GM12878 (cell line): ENCODE measurements around the gene TGM2. TPM values are rescaled to one million over a fixed set of nuclear protein-coding genes. Genes with fewer than 3 reads are reported as not detected.

Experiments
- ATAC-seq: fragments of 200-7000 bp; cut with Tn5 transposase; 3 replicates; pipeline ENCODE4 v1.9.1; 2020; ENCODE audit warnings: mild to moderate bottlenecking, moderate library complexity
- BruUV-seq: library from RNA; stranded (reverse); fragments of 400-500 nt; replicated peaks from 2 replicates; lab custom pipeline; 2021; lab: Mats Ljungman, UMichigan
- CTCF ChIA-PET: fragments of 300-600 bp; sonication (Branson Sonifier 250); formaldehyde crosslinking; extraction: SDS; loops from one replicate; lab custom pipeline; 2021; ENCODE audit warnings: inconsistent platforms; lab: Yijun Ruan, JAX
- POLR2A ChIA-PET: fragments of 350-600 bp; formaldehyde crosslinking; extraction: SDS; loops from one replicate; lab custom pipeline; 2021; ENCODE audit warnings: inconsistent platforms; lab: Charles Lee
- RAD21 ChIA-PET: fragments of 300-600 bp; sonication (Branson Sonifier 250); formaldehyde crosslinking; loops from one replicate; lab custom pipeline; 2023; ENCODE audit warnings: antibody characterized with exemption; ENCODE audit not compliant: unreplicated experiment; lab: Charles Lee
- SMC1A ChIA-PET: fragments of 300-600 bp; sonication (Branson Sonifier 250); formaldehyde crosslinking; loops from one replicate; lab custom pipeline; 2023; ENCODE audit not compliant: unreplicated experiment, uncharacterized antibody; lab: Charles Lee
- DNase-seq: peaks from one replicate; pipeline ENCODE4 v3.0.0-alpha.2; 2011; ENCODE audit warnings: low read depth, low spot score
- FAIRE-seq: peaks from 3 replicates; lab custom pipeline; 2011; peaks lifted over from hg19 to GRCh38; lab: Jason Lieb, UNC
- H2AFZ ChIP-seq: 2 replicates; pipeline ENCODE4 v1.6.0; 2011; ENCODE audit warnings: low read depth, low read length, control low read depth; ENCODE audit not compliant: control insufficient read depth
- H3K27ac ChIP-seq: 2 replicates; pipeline ENCODE4 v1.5.1; 2011; ENCODE audit warnings: control low read depth; ENCODE audit not compliant: control insufficient read depth, insufficient read depth
- H3K27me3 ChIP-seq, 2 experiments: replicated peaks in 1 of 2; 2 replicates each; pipeline versions ENCODE4 v1.6.0 to v1.6.1; 2011; ENCODE audit warnings: low read length in 1 of 2; ENCODE audit not compliant: control insufficient read depth in 2 of 2, insufficient read depth in 2 of 2
- H3K36me3 ChIP-seq, 2 experiments: 2 replicates each; pipeline ENCODE4 v1.5.1; 2011; ENCODE audit warnings: low read length in 1 of 2; ENCODE audit not compliant: control insufficient read depth in 2 of 2, insufficient read depth in 2 of 2
- H3K4me1 ChIP-seq: 2 replicates; pipeline ENCODE4 v1.6.1; 2011; ENCODE audit warnings: mild to moderate bottlenecking, low read length, moderate library complexity, mixed read lengths; ENCODE audit not compliant: control insufficient read depth, insufficient read depth
- H3K4me2 ChIP-seq: 2 replicates; pipeline ENCODE4 v1.6.0; 2011; ENCODE audit warnings: control low read depth; ENCODE audit not compliant: control insufficient read depth, insufficient read depth
- H3K4me3 ChIP-seq: fragments of 200-600 bp; sonication (generic); 2 replicates; pipeline ENCODE4 v1.5.1; 2016
- H3K79me2 ChIP-seq: 2 replicates; pipeline ENCODE4 v1.6.0; 2011; ENCODE audit warnings: low read length; ENCODE audit not compliant: control insufficient read depth, insufficient read depth
- H3K9ac ChIP-seq: 2 replicates; pipeline ENCODE4 v1.8.0; 2011; ENCODE audit warnings: low read length, control low read depth, mixed read lengths; ENCODE audit not compliant: control insufficient read depth, insufficient read depth
- H3K9me3 ChIP-seq: replicated peaks from 3 replicates; pipeline ENCODE4 v1.5.1; 2011; ENCODE audit warnings: mild to moderate bottlenecking, low read length; ENCODE audit not compliant: control insufficient read depth, insufficient read depth
- H4K20me1 ChIP-seq: 2 replicates; pipeline ENCODE4 v1.6.0; 2011; ENCODE audit not compliant: control insufficient read depth, insufficient read depth
- CBFB ChIP-seq: IDR thresholded peaks from 2 replicates; pipeline ENCODE4 v1.6.1; 2016; ENCODE audit warnings: antibody characterized with exemption, low read depth
- NBN ChIP-seq: fragments of 450-650 bp; IDR thresholded peaks from 2 replicates; pipeline ENCODE4 v1.6.1; 2016
- NR2C2 ChIP-seq: IDR thresholded peaks from 2 replicates; pipeline ENCODE4 v1.6.1; 2011; ENCODE audit warnings: borderline replicate concordance, low read depth; ENCODE audit not compliant: control insufficient read depth, insufficient read length
- POLR2A ChIP-seq: IDR thresholded peaks from 2 replicates; pipeline ENCODE4 v1.6.1; 2011; ENCODE audit warnings: low read depth, mild to moderate bottlenecking, low read length
- POLR2AphosphoS5 ChIP-seq: IDR thresholded peaks from 2 replicates; pipeline ENCODE4 v1.6.1; 2011; ENCODE audit warnings: mild to moderate bottlenecking, low read length, inconsistent platforms
- RAD21 ChIP-seq: IDR thresholded peaks from 2 replicates; pipeline ENCODE4 v1.6.1; 2011; ENCODE audit warnings: mild to moderate bottlenecking, low read depth, low read length, moderate library complexity; ENCODE audit not compliant: insufficient read depth
- RB1 ChIP-seq: fragments of 450-650 bp; formaldehyde crosslinking; IDR thresholded peaks from 2 replicates; pipeline ENCODE4 v1.6.1; 2017; ENCODE audit warnings: mild to moderate bottlenecking, borderline replicate concordance
- STAT1 ChIP-seq: fragments of 450-650 bp; conservative IDR thresholded peaks from 2 replicates; pipeline ENCODE4 v1.6.1; 2014; ENCODE audit warnings: antibody characterized with exemption, mild to moderate bottlenecking
- TCF3 ChIP-seq: IDR thresholded peaks from 2 replicates; pipeline ENCODE4 v1.6.1; 2012; ENCODE audit warnings: low read depth, mild to moderate bottlenecking, low read length, borderline replicate concordance; ENCODE audit not compliant: insufficient read depth
- WGBS: methylation state at CpG from one replicate; pipeline ENCODE4 v1.1.6; 2016; ENCODE audit warnings: low lambda C conversion rate; ENCODE audit not compliant: insufficient replicate concordance, insufficient coverage; ENCODE audit errors: missing lambda C conversion rate; 5-methylcytosine and 5-hydroxymethylcytosine counted together
- in situ Hi-C: fragments of 300-500 bp; cut with MboI; formaldehyde crosslinking; loops from 9 replicates; pipeline ENCODE4 v1.14.3; 2018; ENCODE audit warnings: mixed read lengths
- intact Hi-C: fragments of 100-400 bp; cut with micrococcal nuclease; formaldehyde crosslinking; loops from one replicate; pipeline ENCODE4 v1.14.2; 2022; ENCODE audit not compliant: unreplicated experiment
- polyA plus RNA-seq, 11 experiments: library from polyadenylated mRNA; depleted of rRNA in 4 of 11; unstranded in 6 of 11; stranded (reverse) in 5 of 11; fragments of >200 nt; fragmentation: Nextera tagmentation in 4 of 11; fragmentation: Illumina TruSeq in 1 of 11; extraction: Ambion mirVana in 4 of 11; extraction: Trizol in 1 of 11; gene quantifications; 1 replicate in 1 of 11; 2 replicates in 10 of 11; pipeline versions ENCODE4 v1.2.1 to v1.2.3, GENCODE V29; 2011 to 2016; ENCODE audit warnings: inconsistent platforms in 2 of 11, missing spikeins in 2 of 11, low read depth in 1 of 11
- total RNA-seq, 4 experiments: library from RNA; depleted of rRNA in 3 of 4; stranded (reverse); fragments of >200 nt in 3 of 4; fragmentation: Illumina TruSeq in 1 of 4; extraction: Trizol in 1 of 4; gene quantifications; 2 replicates each; pipeline versions ENCODE4 v1.2.1 to v1.2.3, GENCODE V29; 2013 to 2021
- TF ChIP-seq, protein P1 (sequence below): IDR thresholded peaks from 2 replicates; pipeline ENCODE4 v1.6.1; 2012; ENCODE audit warnings: low read depth, low read length, improper control_type of control experiment

Gene TGM2
- total and polyA plus RNA-seq, 10 of the 15 experiments (the other 5 are each of a cell fraction or from before 2014, with no cell fraction given), result 0.11 to 1.9 (median 0.51) TPM

DNA sequence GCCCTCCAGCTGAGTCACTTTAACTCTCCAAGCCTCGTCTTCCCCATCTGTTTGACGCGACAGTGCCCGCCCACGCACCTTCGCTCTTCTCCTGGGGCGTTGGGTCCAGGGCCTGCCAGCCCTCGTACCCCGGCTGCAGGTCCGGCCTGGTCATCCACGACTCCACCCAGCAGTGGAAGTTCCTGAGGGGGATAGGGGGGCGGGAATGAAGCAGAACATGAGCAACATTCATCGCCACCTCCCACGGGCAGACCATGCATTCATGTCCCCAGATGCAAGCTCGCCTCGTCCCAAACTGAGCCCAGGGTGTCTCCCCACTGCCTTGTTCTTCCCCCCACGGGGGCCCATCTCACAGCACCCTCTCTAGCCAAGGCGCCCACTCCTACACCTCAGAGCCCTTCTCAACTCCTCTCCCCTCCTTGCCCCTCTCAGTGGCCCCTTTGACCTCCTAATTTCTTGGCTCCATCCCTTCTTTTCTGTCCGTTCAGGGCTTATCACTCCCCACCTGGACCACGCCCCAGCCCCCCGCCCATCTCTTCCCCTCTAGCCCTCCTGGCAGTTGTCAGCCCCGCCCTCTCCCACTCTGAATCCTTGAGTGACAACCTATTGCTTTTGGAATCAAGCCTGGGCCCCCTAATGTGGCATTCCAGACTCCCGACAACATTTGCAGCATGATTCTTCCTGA, 23.7 kb downstream of the TGM2 start:
- Histone ChIP-seq H3K4me1 (peaks cover 4% of the 10 kb centered on the region; the same call in 1 of the 2 replicates), H2AFZ (no peak overlapping the region), H3K27me3 (no peaks in the 10 kb centered on the region; a peak in 1 of 4 replicates), H3K36me3 (no peaks in the 10 kb centered on the region), H3K4me2 (no peak overlapping the region), H3K4me3 (no peak overlapping the region), H3K9me3 (no peaks in the 10 kb centered on the region), H4K20me1 (no peaks in the 10 kb centered on the region), H3K79me2 (no peaks in the 10 kb centered on the region), H3K27ac (no peak overlapping the region), H3K9ac (no peak overlapping the region)
- 46% methylated on average over 15 of the region's 23 CpGs for WGBS
- intact Hi-C loops, result no loop called here
- no peak for TF ChIP-seq RAD21
- TF ChIP-seq POLR2A, result no peak
- no peak for TF ChIP-seq NBN
- TF ChIP-seq, protein P1, sequence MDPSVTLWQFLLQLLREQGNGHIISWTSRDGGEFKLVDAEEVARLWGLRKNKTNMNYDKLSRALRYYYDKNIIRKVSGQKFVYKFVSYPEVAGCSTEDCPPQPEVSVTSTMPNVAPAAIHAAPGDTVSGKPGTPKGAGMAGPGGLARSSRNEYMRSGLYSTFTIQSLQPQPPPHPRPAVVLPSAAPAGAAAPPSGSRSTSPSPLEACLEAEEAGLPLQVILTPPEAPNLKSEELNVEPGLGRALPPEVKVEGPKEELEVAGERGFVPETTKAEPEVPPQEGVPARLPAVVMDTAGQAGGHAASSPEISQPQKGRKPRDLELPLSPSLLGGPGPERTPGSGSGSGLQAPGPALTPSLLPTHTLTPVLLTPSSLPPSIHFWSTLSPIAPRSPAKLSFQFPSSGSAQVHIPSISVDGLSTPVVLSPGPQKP, result no peak
- no peak for TF ChIP-seq NR2C2
- no peak for TF ChIP-seq TCF3
- TF ChIP-seq RB1, result no peak
- TF ChIP-seq CBFB, result no peak
- no peak for TF ChIP-seq STAT1
- TF ChIP-seq POLR2AphosphoS5, result no peak
- no peak for DNase-seq
- ChIA-PET SMC1A (interaction anchor here (1.6 kb wide), 1 partner anchor 69 kb away, joined by 3 read pairs; no protein-coding TSS in a partner anchor), POLR2A (no interaction called here), CTCF (interaction anchor here (1.6 to 2.3 kb wide), 2 partner anchors 11 to 80 kb away, joined by 4 to 9 read pairs; no protein-coding TSS in a partner anchor), RAD21 (no interaction called here)
- no peak for FAIRE-seq
- in situ Hi-C loops, result no loop called here
- no peak for ATAC-seq
- BruUV-seq, result no TSS peak
